Measurements from ENCODE around the gene HPS5.

Gene HPS5

GRCh38 chr11:18299721-18300120, 22.2 kb downstream of the HPS5 start:
- H3K79me1 ChIP-seq (ENCODE audit: low read length) = no peaks in the 10 kb centered on the region
- H3K18ac ChIP-seq (ENCODE audit: low read length) = no peak overlapping the region
- H2BK15ac ChIP-seq (replicated peaks; ENCODE audit: low read depth) = no peak overlapping the region
- no peaks in the 10 kb centered on the region for H3K79me2 ChIP-seq (ENCODE audit: control insufficient read depth, insufficient read depth, low read length)
- H3K4me1 ChIP-seq (ENCODE audit: control insufficient read depth, low read depth, low read length) = no peaks in the 10 kb centered on the region
- H3K56ac ChIP-seq (ENCODE audit: low read length) = no peak overlapping the region
- H3K27me3 ChIP-seq (ENCODE audit: insufficient read depth, low read length, poor library complexity) = no peaks in the 10 kb centered on the region
- no peak overlapping the region for H2BK120ac ChIP-seq (ENCODE audit: low read depth, low read length)
- no peak overlapping the region for H4K8ac ChIP-seq (ENCODE audit: low read depth, low read length)
- no peak overlapping the region for H2BK5ac ChIP-seq (ENCODE audit: low read length)
- H3K4ac ChIP-seq (ENCODE audit: low read depth, low read length) = no peak overlapping the region
- H3K4me2 ChIP-seq (ENCODE audit: low read length) = no peak overlapping the region
- H3K9ac ChIP-seq (ENCODE audit: low read length) = no peak overlapping the region
- no peak overlapping the region for H3K23ac ChIP-seq (ENCODE audit: low read length)
- DNase-seq = no peak
- no peak overlapping the region for H2AK5ac ChIP-seq (ENCODE audit: low read length)
- H3K4me3 ChIP-seq (ENCODE audit: low read length) = no peak overlapping the region
- no peak overlapping the region for H4K5ac ChIP-seq (ENCODE audit: low read length)
- no peak overlapping the region for H3K27ac ChIP-seq (ENCODE audit: low read depth, low read length)
- peaks cover 4% of the 10 kb centered on the region for H3K36me3 ChIP-seq (ENCODE audit: control insufficient read depth, insufficient read depth, low read length)

- Histone ChIP-seq H3K4me2 (ENCODE audit: low read length) (no peak overlapping the region), H2BK120ac (ENCODE audit: low read depth, low read length) (no peak overlapping the region), H3K79me2 (ENCODE audit: control insufficient read depth, insufficient read depth, low read length) (no peaks in the 10 kb centered on the region), H3K4me3 (ENCODE audit: low read length) (no peak overlapping the region), H4K8ac (ENCODE audit: low read depth, low read length) (no peak overlapping the region), H3K4me1 (ENCODE audit: control insufficient read depth, low read depth, low read length) (no peaks in the 10 kb centered on the region), H3K79me1 (ENCODE audit: low read length) (no peaks in the 10 kb centered on the region), H4K5ac (ENCODE audit: low read length) (no peak overlapping the region), H3K56ac (ENCODE audit: low read length) (no peak overlapping the region), H3K9ac (ENCODE audit: low read length) (no peak overlapping the region), H3K18ac (ENCODE audit: low read length) (no peak overlapping the region), H2BK5ac (ENCODE audit: low read length) (no peak overlapping the region), H3K27me3 (ENCODE audit: insufficient read depth, low read length, poor library complexity) (no peaks in the 10 kb centered on the region), H3K36me3 (ENCODE audit: control insufficient read depth, insufficient read depth, low read length) (peaks cover 4% of the 10 kb centered on the region), H2AK5ac (ENCODE audit: low read length) (no peak overlapping the region), H3K4ac (ENCODE audit: low read depth, low read length) (no peak overlapping the region), H2BK15ac (replicated peaks; ENCODE audit: low read depth) (no peak overlapping the region), H3K27ac (ENCODE audit: low read depth, low read length) (no peak overlapping the region), H3K23ac (ENCODE audit: low read length) (no peak overlapping the region)
- WGBS (ENCODE audit: extremely low coverage, insufficient coverage, low lambda C conversion rate) = 100% methylated on average over 1 of the region's 2 CpGs
- no peak for DNase-seq
Measured at GRCh38 chr11:18295316-18295715, 26.6 kb downstream of the HPS5 start.

- H3K4me2 ChIP-seq (ENCODE audit: low read length) = no peak overlapping the region
- H3K4ac ChIP-seq (ENCODE audit: low read depth, low read length) = no peak overlapping the region
- H2BK5ac ChIP-seq (ENCODE audit: low read length) = no peak overlapping the region
- no peak overlapping the region for H3K18ac ChIP-seq (ENCODE audit: low read length)
- no peak overlapping the region for H3K27ac ChIP-seq (ENCODE audit: low read depth, low read length)
- no peak overlapping the region for H2BK120ac ChIP-seq (ENCODE audit: low read depth, low read length)
- no peaks in the 10 kb centered on the region for H3K27me3 ChIP-seq (ENCODE audit: insufficient read depth, low read length, poor library complexity)
- no peak overlapping the region for H3K9ac ChIP-seq (ENCODE audit: low read length)
- no peak overlapping the region for H4K5ac ChIP-seq (ENCODE audit: low read length)
- no peaks in the 10 kb centered on the region for H3K79me1 ChIP-seq (ENCODE audit: low read length)
- H2AK5ac ChIP-seq (ENCODE audit: low read length) = no peak overlapping the region
- H3K56ac ChIP-seq (ENCODE audit: low read length) = no peak overlapping the region
- no peak overlapping the region for H4K8ac ChIP-seq (ENCODE audit: low read depth, low read length)
- no peak overlapping the region for H2BK15ac ChIP-seq (replicated peaks; ENCODE audit: low read depth)
- H3K36me3 ChIP-seq (ENCODE audit: control insufficient read depth, insufficient read depth, low read length) = peaks cover 4% of the 10 kb centered on the region
- H3K4me1 ChIP-seq (ENCODE audit: control insufficient read depth, low read depth, low read length) = no peaks in the 10 kb centered on the region
- no peak overlapping the region for H3K23ac ChIP-seq (ENCODE audit: low read length)
- no peaks in the 10 kb centered on the region for H3K79me2 ChIP-seq (ENCODE audit: control insufficient read depth, insufficient read depth, low read length)
- no peak overlapping the region for H3K4me3 ChIP-seq (ENCODE audit: low read length)
- WGBS (ENCODE audit: extremely low coverage, insufficient coverage, low lambda C conversion rate) = no CpG with 5 or more reads among the region's 5 CpGs
- no peak for DNase-seq
Measured at GRCh38 chr11:18294862-18295261, 27.1 kb downstream of the HPS5 start.

GRCh38 chr11:18288911-18289310, 33.0 kb downstream of the HPS5 start:
- no peak overlapping the region for H3K4me2 ChIP-seq (ENCODE audit: low read length)
- H4K5ac ChIP-seq (ENCODE audit: low read length) = no peak overlapping the region
- H3K79me2 ChIP-seq (ENCODE audit: control insufficient read depth, insufficient read depth, low read length) = no peaks in the 10 kb centered on the region
- H2AK5ac ChIP-seq (ENCODE audit: low read length) = no peak overlapping the region
- H3K18ac ChIP-seq (ENCODE audit: low read length) = no peak overlapping the region
- WGBS (ENCODE audit: extremely low coverage, insufficient coverage, low lambda C conversion rate) = no CpG with 5 or more reads among the region's 4 CpGs
- no peak overlapping the region for H3K56ac ChIP-seq (ENCODE audit: low read length)
- no peak overlapping the region for H2BK5ac ChIP-seq (ENCODE audit: low read length)
- H3K79me1 ChIP-seq (ENCODE audit: low read length) = no peaks in the 10 kb centered on the region
- no peak overlapping the region for H4K8ac ChIP-seq (ENCODE audit: low read depth, low read length)
- no peak overlapping the region for H2BK15ac ChIP-seq (replicated peaks; ENCODE audit: low read depth)
- no peaks in the 10 kb centered on the region for H3K4me1 ChIP-seq (ENCODE audit: control insufficient read depth, low read depth, low read length)
- no peak overlapping the region for H2BK120ac ChIP-seq (ENCODE audit: low read depth, low read length)
- DNase-seq = no peak
- no peaks in the 10 kb centered on the region for H3K27me3 ChIP-seq (ENCODE audit: insufficient read depth, low read length, poor library complexity)
- H3K4me3 ChIP-seq (ENCODE audit: low read length) = no peak overlapping the region
- H3K4ac ChIP-seq (ENCODE audit: low read depth, low read length) = no peak overlapping the region
- no peak overlapping the region for H3K23ac ChIP-seq (ENCODE audit: low read length)
- no peak overlapping the region for H3K27ac ChIP-seq (ENCODE audit: low read depth, low read length)
- no peak overlapping the region for H3K9ac ChIP-seq (ENCODE audit: low read length)
- peaks cover 1% of the 10 kb centered on the region for H3K36me3 ChIP-seq (ENCODE audit: control insufficient read depth, insufficient read depth, low read length)

- no peaks in the 10 kb centered on the region for H3K27me3 ChIP-seq (ENCODE audit: insufficient read depth, low read length, poor library complexity)
- H2BK5ac ChIP-seq (ENCODE audit: low read length) = no peak overlapping the region
- no peak overlapping the region for H2BK120ac ChIP-seq (ENCODE audit: low read depth, low read length)
- no peak overlapping the region for H3K18ac ChIP-seq (ENCODE audit: low read length)
- no peak overlapping the region for H3K4ac ChIP-seq (ENCODE audit: low read depth, low read length)
- H3K56ac ChIP-seq (ENCODE audit: low read length) = no peak overlapping the region
- peaks cover 4% of the 10 kb centered on the region for H3K36me3 ChIP-seq (ENCODE audit: control insufficient read depth, insufficient read depth, low read length)
- H3K4me3 ChIP-seq (ENCODE audit: low read length) = no peak overlapping the region
- H3K4me2 ChIP-seq (ENCODE audit: low read length) = no peak overlapping the region
- no peak overlapping the region for H2BK15ac ChIP-seq (replicated peaks; ENCODE audit: low read depth)
- DNase-seq = no peak
- H3K9ac ChIP-seq (ENCODE audit: low read length) = no peak overlapping the region
- H4K5ac ChIP-seq (ENCODE audit: low read length) = no peak overlapping the region
- no peak overlapping the region for H3K23ac ChIP-seq (ENCODE audit: low read length)
- WGBS (ENCODE audit: extremely low coverage, insufficient coverage, low lambda C conversion rate) = no CpG with 5 or more reads among the region's 1 CpG
- no peak overlapping the region for H3K27ac ChIP-seq (ENCODE audit: low read depth, low read length)
- no peaks in the 10 kb centered on the region for H3K79me1 ChIP-seq (ENCODE audit: low read length)
- H3K4me1 ChIP-seq (ENCODE audit: control insufficient read depth, low read depth, low read length) = no peaks in the 10 kb centered on the region
- no peaks in the 10 kb centered on the region for H3K79me2 ChIP-seq (ENCODE audit: control insufficient read depth, insufficient read depth, low read length)
- H2AK5ac ChIP-seq (ENCODE audit: low read length) = no peak overlapping the region
- no peak overlapping the region for H4K8ac ChIP-seq (ENCODE audit: low read depth, low read length)
Measured at GRCh38 chr11:18285841-18286240, 36.1 kb downstream of the HPS5 start.

GRCh38 chr11:18282626-18283025, 39.3 kb downstream of the HPS5 start:
- Histone ChIP-seq H3K4me2 (ENCODE audit: low read length) (no peak overlapping the region), H3K9ac (ENCODE audit: low read length) (no peak overlapping the region), H3K18ac (ENCODE audit: low read length) (no peak overlapping the region), H4K5ac (ENCODE audit: low read length) (no peak overlapping the region), H3K36me3 (ENCODE audit: control insufficient read depth, insufficient read depth, low read length) (peaks cover 3% of the 10 kb centered on the region), H3K4me1 (ENCODE audit: control insufficient read depth, low read depth, low read length) (no peaks in the 10 kb centered on the region), H3K4ac (ENCODE audit: low read depth, low read length) (no peak overlapping the region), H3K27me3 (ENCODE audit: insufficient read depth, low read length, poor library complexity) (no peaks in the 10 kb centered on the region), H2BK5ac (ENCODE audit: low read length) (no peak overlapping the region), H2AK5ac (ENCODE audit: low read length) (no peak overlapping the region), H2BK15ac (replicated peaks; ENCODE audit: low read depth) (no peak overlapping the region), H4K8ac (ENCODE audit: low read depth, low read length) (no peak overlapping the region), H3K27ac (ENCODE audit: low read depth, low read length) (no peak overlapping the region), H3K79me2 (ENCODE audit: control insufficient read depth, insufficient read depth, low read length) (no peaks in the 10 kb centered on the region), H3K56ac (ENCODE audit: low read length) (no peak overlapping the region), H3K4me3 (ENCODE audit: low read length) (no peak overlapping the region), H2BK120ac (ENCODE audit: low read depth, low read length) (no peak overlapping the region), H3K23ac (ENCODE audit: low read length) (no peak overlapping the region), H3K79me1 (ENCODE audit: low read length) (no peaks in the 10 kb centered on the region)
- no peak for DNase-seq
- WGBS (ENCODE audit: extremely low coverage, insufficient coverage, low lambda C conversion rate) = no CpG with 5 or more reads among the region's 2 CpGs
